Right forelimb (tissue), 1 donor: ENCODE measurements around the gene MAGOH.

ENCODE experiments used
- DNase-seq: peaks from one replicate; pipeline ENCODE4 v3.0.0-alpha.2; 2018

Gene MAGOH

GRCh38 chr1:53270107-53270506, 31.8 kb upstream of the MAGOH start:
- DNase-seq = no peak

GRCh38 chr1:53267761-53268160, 29.4 kb upstream of the MAGOH start:
- DNase-seq = no peak

- no peak for DNase-seq
These were observed 27.7 kb upstream of the MAGOH start for GRCh38 chr1:53266038-53266437.

DNA sequence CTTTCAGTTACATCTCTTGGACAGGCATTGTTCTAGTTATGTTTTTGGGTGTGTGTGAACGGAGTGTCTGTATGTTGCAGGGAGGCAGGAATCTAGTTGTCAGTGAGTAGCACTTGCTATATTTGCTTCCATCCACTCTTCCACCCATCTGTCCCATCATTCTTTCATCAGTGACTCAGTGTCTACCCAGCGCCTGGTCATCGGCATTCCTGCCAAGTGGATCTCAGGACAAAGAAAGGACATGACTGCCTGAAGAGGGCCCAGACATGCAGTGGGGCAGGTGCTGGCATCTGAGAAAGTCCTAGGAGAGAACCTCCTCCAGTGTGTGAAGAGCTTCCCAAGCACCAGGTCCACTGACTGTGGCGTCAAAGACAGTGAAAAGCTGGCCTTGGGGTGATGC, 27.3 kb upstream of the MAGOH start:
- no peak for DNase-seq

GRCh38 chr1:53264048-53264447, 25.7 kb upstream of the MAGOH start:
- no peak for DNase-seq

DNA sequence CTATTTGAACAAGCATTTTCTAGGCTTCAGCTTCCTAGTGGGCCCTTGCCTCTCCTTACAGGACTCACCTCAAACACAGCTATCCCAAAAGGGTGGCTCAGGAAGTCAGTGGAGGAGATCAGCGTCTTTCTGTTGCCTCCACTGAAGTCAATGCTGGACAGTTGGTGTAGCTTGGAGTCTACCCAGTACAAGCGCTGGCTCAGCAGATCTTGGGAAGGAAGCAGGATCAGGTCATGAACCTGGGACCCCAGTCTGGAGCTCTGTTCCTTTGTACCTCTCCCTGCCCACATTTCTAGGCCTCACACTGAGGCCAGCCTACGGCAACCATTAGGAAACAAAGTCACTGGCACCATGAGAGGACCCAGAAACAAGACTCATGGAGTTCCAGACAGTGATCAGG, 23.7 kb upstream of the MAGOH start:
- DNase-seq = no peak

- no peak for DNase-seq
These were observed 22.4 kb upstream of the MAGOH start for GRCh38 chr1:53260631-53261247.

- DNase-seq = no peak
These were observed 21.6 kb upstream of the MAGOH start for GRCh38 chr1:53259932-53260331.

- DNase-seq = no peak
These were observed 19.9 kb upstream of the MAGOH start for GRCh38 chr1:53258216-53258615.

DNA sequence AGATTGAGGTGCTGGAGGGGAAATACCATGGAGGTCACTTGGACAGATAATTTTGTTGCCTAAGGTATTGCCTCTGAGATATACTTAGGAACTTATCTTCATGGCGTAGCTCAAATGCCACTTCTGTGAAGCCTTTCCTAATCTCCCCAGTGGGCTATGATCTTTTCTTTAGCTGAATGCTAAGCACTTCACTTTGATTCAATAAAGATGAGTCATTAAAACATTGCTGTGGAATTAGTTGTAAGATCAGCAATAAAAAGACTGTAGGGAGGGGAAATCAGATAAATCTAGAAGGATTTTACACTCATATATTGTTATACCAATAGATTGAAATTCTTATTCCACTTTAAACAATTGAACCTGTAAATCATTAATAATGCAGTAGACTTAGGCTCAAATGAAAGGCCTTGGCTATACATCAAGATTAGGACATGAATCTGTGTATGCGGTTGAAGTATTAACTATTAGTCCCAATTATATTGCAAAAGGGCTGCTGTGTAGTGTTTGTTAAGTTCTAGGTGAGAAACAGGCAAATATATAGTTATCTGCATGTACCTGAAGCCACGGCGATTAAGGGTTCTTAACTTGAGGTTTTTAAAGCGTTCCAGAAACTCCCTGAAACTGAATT, 19.2 kb upstream of the MAGOH start:
- DNase-seq = no peak

- no peak for DNase-seq
These were observed 18.5 kb upstream of the MAGOH start for GRCh38 chr1:53256511-53257453.

DNA sequence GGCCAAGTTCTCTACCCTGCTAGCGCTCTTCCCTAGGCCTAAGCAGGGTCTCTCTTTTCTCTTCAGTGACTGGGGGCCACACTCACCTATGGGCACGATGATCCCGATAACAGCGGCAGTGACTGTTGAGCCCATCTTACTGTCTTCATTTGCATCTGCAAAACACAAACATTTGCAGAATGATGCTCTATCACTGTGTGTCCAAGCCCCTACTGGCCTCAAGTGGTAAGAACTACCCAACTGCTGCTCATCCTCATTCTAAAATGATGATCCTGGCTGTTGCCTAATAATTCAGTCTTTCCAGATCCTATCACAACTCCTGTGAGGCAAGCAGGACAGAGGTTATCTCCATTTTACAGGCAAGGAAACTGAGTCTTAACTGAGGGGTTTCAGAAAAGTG, 16.7 kb upstream of the MAGOH start:
- no peak for DNase-seq

- DNase-seq = no peak
These were observed 15.8 kb upstream of the MAGOH start for GRCh38 chr1:53254011-53254640.

DNA sequence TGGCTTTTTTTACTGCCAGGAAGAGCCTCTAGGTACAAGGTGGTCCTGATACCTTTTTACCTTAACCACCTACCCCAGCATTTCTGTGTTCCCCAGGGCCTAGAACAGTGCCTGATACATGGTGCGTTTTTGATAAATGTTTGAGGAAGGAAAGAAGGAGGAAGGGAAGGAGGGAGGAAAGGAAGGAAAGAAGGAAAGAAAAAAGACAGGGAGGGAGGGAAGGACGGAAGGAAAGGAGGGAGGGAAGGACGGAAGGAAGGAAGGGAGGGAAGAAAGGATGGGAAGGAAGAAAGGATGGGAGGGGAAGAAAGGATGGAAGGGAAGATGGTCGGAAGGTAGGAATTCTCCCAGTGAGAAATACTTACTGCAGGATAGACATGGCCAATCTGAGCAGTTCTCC, 12.0 kb upstream of the MAGOH start:
- DNase-seq = no peak

DNA sequence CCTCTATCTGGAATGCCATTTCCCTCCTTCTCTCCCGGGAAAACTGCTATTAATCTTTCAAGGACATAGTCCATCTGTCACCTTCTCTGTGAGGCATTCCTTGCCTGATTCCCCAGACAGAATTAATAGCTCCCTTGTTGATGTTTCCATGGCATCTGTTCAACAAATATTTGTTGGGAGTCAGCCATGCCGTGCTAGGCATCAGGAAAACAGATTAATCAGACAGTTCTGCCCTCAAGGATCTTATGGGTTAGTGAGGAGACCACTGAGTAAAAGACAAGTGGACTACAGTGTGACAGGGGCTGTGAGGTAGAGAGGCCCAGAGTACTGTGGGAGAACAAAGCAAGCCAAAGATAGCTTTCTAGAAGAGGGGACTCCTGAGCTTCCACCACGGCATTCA, 11.4 kb upstream of the MAGOH start:
- no peak for DNase-seq

DNA sequence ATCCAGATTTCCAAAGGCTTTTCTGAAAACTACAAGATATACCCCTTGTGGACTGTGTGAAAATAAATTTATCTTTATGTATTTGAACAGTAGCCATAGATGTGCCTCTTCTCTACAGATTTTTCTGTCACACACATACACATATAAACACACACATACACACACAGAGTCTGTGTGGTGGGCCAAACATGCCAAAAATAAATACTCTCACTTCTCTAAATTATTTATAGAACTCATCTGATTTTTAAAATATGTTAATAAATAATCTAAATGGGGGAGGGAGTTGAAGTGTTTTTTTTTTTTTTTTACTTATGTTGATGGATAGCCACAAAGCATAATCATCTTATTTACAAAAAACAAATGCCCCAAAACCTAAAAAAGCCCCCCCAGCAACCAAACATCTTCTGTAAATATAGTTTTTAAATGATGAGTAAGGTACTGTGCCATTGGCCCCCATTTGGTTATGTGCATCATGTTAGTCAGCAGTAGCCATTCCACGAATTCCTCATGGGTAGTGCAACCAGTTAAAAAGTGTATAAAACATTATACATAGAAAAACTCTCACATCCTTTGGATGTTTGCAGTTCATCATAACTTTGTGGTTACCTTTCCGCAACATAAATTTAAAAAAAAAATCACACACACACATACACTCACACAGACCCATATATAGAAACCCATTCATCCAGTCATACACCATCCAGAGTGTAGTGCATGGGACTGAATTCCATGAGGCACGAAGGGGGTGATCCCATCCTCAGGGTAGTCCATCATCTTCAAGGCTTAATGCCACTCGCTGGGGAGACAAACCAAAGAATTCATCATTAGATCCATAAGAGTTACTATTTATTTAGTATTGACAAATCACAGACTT, 8.2 kb upstream of the MAGOH start:
- DNase-seq = no peak

DNA sequence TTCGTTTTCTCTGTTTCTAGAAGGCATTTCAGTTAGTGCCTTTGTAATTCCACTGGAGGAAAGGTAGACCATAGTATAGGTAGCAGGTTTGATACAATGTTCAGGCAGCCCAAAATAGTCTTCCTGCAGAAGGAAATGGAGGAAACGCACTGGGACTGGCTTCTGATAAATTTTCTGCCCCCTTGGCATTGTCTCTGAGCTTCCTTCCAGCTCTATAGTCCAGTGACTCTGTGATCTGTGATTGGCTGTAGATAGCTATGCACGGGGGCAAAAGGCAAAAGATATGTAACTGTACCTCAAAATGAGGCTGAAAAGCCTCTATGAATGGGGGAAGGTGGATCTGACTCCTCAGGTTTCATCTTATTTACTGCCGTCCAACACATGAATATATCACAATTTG, 5.8 kb upstream of the MAGOH start:
- DNase-seq = no peak

DNA sequence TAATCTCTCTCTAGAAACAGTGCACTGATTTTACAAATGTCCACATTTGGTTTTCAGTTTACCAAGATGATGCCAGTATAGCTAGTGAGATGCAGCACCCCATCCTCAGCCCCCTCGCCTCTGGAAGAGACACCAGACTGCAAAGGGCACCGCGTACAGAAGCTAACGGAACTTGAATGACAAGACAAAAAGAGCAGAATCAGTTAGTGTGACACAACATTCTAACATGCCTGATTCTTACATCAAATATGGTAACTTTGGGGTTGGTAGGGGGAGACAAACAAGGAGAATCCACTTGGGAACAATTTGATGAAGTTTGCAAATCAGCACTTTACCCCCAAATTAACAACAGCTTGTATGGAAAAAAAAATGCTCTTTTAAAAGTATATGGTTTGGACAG, 4.1 kb upstream of the MAGOH start:
- no peak for DNase-seq

- no peak for DNase-seq
These were observed 3.5 kb upstream of the MAGOH start for GRCh38 chr1:53241828-53242227.

DNA sequence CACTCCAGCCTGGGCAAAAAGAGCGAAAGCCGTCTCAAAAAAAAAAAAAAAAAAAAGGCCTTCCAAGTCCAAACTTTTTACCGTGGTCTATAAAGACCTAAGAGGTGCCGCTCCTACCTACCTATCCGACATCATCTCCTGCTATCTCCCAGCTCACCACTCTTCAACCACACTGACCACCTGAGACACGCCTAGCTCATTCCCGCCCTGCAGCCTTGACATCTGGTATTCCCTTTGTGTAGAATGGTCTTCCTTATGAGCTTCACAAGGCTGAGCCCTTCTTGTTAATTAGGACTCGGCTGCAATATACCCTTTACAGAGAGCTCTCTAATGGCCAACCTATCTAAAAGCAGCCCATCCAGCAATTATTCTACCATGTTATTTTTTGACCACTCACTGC, 680 bp downstream of the MAGOH start:
- DNase-seq = no peak

GRCh38 chr1:53220962-53221286, 17.4 kb downstream of the MAGOH start:
- DNase-seq = no peak

GRCh38 chr1:53220171-53220961, 18.0 kb downstream of the MAGOH start, which contains the start of gene CZIB:
CZIB (minus strand) TSS chr1:53220634; CDS start chr1:53220575, 59 bp downstream.
- peak; percentile 95 for DNase-seq
